ENCODE data around the gene KRTAP5-11.
"Not testable (repeated sequence)": the region's sequence is repeated elsewhere in the genome, so short reads cannot be mapped to it uniquely, and the experiment has no call there.

KRTAP5-11 gene

GRCh38 chr11:71539017-71539416, 43.7 kb downstream of the KRTAP5-11 start:
- no peaks in the 10 kb centered on the region for H3K27me3 Mint-ChIP-seq

GRCh38 chr11:71538666-71538990, 44.0 kb downstream of the KRTAP5-11 start:
- intact Hi-C loops (cut with micrococcal nuclease), result no loop called here
- Mint-ChIP-seq H3K4me1 (ENCODE audit: low read depth) (peaks cover 10% of the 10 kb centered on the region), H3K9me3 (peaks cover 16% of the 10 kb centered on the region), H3K4me3 (no peak overlapping the region), H3K27ac (no peak overlapping the region), H3K36me3 (ENCODE audit: low read depth) (no peaks in the 10 kb centered on the region), H3K27me3 (no peaks in the 10 kb centered on the region)

More at GRCh38 chr11:71539017-71539416, 43.7 kb downstream of the KRTAP5-11 start:
- Mint-ChIP-seq H3K4me3 (no peak overlapping the region), H3K27ac (no peak overlapping the region), H3K36me3 (ENCODE audit: low read depth) (no peaks in the 10 kb centered on the region), H3K9me3 (peaks cover 16% of the 10 kb centered on the region), H3K4me1 (ENCODE audit: low read depth) (peaks cover 13% of the 10 kb centered on the region)
- intact Hi-C loops (cut with micrococcal nuclease), result no loop called here

GRCh38 chr11:71537977-71538665, 44.6 kb downstream of the KRTAP5-11 start, which contains the start of gene KRTAP5-8:
KRTAP5-8 (plus strand) TSS chr11:71538025; CDS start chr11:71538056, 31 bp downstream.
- intact Hi-C loops (cut with micrococcal nuclease); H3K36me3 Mint-ChIP-seq (ENCODE audit: low read depth); H3K27me3 Mint-ChIP-seq; H3K4me3 Mint-ChIP-seq; H3K4me1 Mint-ChIP-seq (ENCODE audit: low read depth); H3K27ac Mint-ChIP-seq: not testable (repeated sequence)
- H3K9me3 Mint-ChIP-seq, result peaks cover 16% of the 10 kb centered on the region

- H3K4me3 Mint-ChIP-seq, result no peak overlapping the region
- peaks cover 16% of the 10 kb centered on the region for H3K9me3 Mint-ChIP-seq
- no peak overlapping the region for H3K27ac Mint-ChIP-seq
- H3K4me1 Mint-ChIP-seq (ENCODE audit: low read depth), result no peaks in the 10 kb centered on the region
- intact Hi-C loops (cut with micrococcal nuclease), result no loop called here
- H3K27me3 Mint-ChIP-seq, result no peaks in the 10 kb centered on the region
- no peaks in the 10 kb centered on the region for H3K36me3 Mint-ChIP-seq (ENCODE audit: low read depth)
These were observed 45.1 kb downstream of the KRTAP5-11 start for GRCh38 chr11:71537537-71537936.

- peaks cover 6% of the 10 kb centered on the region for H3K9me3 Mint-ChIP-seq
- H3K36me3 Mint-ChIP-seq (ENCODE audit: low read depth), result no peaks in the 10 kb centered on the region
- H3K27me3 Mint-ChIP-seq, result no peaks in the 10 kb centered on the region
- peaks cover 7% of the 10 kb centered on the region for H3K4me1 Mint-ChIP-seq (ENCODE audit: low read depth)
- no peak overlapping the region for H3K27ac Mint-ChIP-seq
- intact Hi-C loops (cut with micrococcal nuclease), result no loop called here
- H3K4me3 Mint-ChIP-seq, result no peak overlapping the region
These were observed 46.9 kb downstream of the KRTAP5-11 start for GRCh38 chr11:71535825-71536224.

GRCh38 chr11:71534711-71535608, 47.7 kb downstream of the KRTAP5-11 start:
- H3K27me3 Mint-ChIP-seq; H3K4me3 Mint-ChIP-seq; intact Hi-C loops (cut with micrococcal nuclease); H3K36me3 Mint-ChIP-seq (ENCODE audit: low read depth); H3K27ac Mint-ChIP-seq; H3K4me1 Mint-ChIP-seq (ENCODE audit: low read depth); H3K9me3 Mint-ChIP-seq: not testable (repeated sequence)

GRCh38 chr11:71532036-71532610, 50.6 kb downstream of the KRTAP5-11 start:
- no peak overlapping the region for H3K27ac Mint-ChIP-seq
- intact Hi-C loops (cut with micrococcal nuclease), result no loop called here
- H3K4me3 Mint-ChIP-seq, result no peak overlapping the region
- H3K36me3 Mint-ChIP-seq (ENCODE audit: low read depth), result no peaks in the 10 kb centered on the region
- no peaks in the 10 kb centered on the region for H3K9me3 Mint-ChIP-seq
- peaks cover 5% of the 10 kb centered on the region for H3K27me3 Mint-ChIP-seq
- H3K4me1 Mint-ChIP-seq (ENCODE audit: low read depth), result peaks cover 7% of the 10 kb centered on the region
